ENCODE data around the gene SEMA4A. TPM values are rescaled to one million over a fixed set of nuclear protein-coding genes. Genes with fewer than 3 reads are reported as not detected.

SEMA4A gene
- total RNA-seq, 5 donors from 2014 or later (not counting 1 experiment from before 2014, with no cell fraction given): 1.5 to 12.0 (median 2.2) TPM

- no CpG with 5 or more reads among the region's 6 CpGs for WGBS (ENCODE audit: insufficient coverage)
- H3K4me1 ChIP-seq (ENCODE audit: control insufficient read depth in 1 of 2, extremely low read depth in 1 of 2, insufficient read depth in 2 of 2, low read length in 2 of 2): peaks cover 2 to 26% of the 10 kb centered on the region in 2 experiments
Measured at GRCh38 chr1:156148216-156148615, 5.2 kb upstream of the SEMA4A start.

DNA sequence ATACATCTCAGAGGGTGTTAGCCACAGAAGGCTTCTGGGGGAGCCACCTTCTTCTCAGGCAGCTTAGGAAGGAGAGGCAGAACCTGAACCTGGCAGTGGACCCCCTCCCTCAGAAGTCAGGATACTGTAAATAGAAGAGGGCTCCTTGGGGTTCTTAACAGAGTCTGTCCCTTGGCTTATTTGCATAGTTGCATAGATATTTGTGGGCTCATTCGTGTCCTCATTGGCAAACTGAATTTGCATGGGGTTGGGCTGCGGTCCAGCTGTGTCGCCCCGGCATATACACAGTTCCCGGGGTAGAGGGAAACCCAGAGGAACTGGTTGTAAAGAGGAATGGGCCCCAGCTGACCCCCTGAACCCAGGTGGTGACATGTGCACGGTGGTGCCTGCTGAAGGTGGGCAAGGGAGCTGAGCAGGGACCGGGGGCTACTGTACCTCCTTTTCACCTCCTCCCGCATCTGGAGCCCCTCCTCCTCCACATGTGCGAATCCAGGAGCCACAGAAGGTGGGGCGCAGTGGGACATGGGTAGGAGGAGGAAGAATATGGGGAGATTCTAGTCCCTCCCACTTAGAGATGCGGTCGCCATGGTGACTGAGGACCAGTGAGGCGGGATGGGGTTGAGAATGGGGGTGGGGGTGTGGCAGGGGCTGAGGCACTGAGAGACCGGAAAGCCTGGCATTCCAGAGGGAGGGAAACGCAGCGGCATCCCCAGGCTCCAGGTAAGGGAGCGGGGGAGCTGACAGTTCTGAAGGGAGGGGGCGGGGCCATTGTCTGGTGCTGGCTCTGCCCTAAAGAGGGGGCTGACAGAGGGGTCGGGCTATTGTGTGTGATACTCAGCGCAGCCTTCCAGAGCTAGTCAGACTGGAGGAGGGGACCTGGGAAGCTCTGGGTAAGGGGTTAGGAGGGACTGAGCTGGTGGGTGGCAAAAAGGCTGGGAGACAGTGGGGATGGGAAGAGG lies 3.7 kb upstream of the SEMA4A start:
- Histone ChIP-seq H3K9me3 (no peaks in the 10 kb centered on the region), H3K27ac (ENCODE audit: low read length) (no peak overlapping the region), H3K4me3 (ENCODE audit: control insufficient read depth in 1 of 2, extremely low read depth in 1 of 2, low read length in 1 of 2) (no peak overlapping the region), H3K4me1 (ENCODE audit: control insufficient read depth in 1 of 2, extremely low read depth in 1 of 2, insufficient read depth in 2 of 2, low read length in 2 of 2) (peaks cover 2 to 38% of the 10 kb centered on the region in 2 experiments), H3K27me3 (replicated peaks in 1 of 2; ENCODE audit: control insufficient read depth in 2 of 2, extremely low read depth in 1 of 2, insufficient read depth in 2 of 2, low read length in 1 of 2) (peaks cover 0 to 22% of the 10 kb centered on the region in 2 experiments), H3K36me3 (ENCODE audit: control insufficient read depth in 2 of 2, extremely low read depth in 1 of 2, insufficient read depth in 1 of 2, low read length in 1 of 2) (no peaks in the 10 kb centered on the region)
- ATAC-seq (replicated peaks in 1 of 4) (no peak), DNase-seq (no peak)
- ChIA-PET CTCF (interaction anchor here in 1 of 2 donors (1.1 to 1.5 kb wide), 2 partner anchors 21 to 75 kb away, joined by 3 to 5 read pairs; no protein-coding TSS in a partner anchor), POLR2A (interaction anchor here in 1 of 2 donors (0.6 kb wide), 1 partner anchor 75 kb away, joined by 3 read pairs; no protein-coding TSS in a partner anchor)
- peak overlapping the region in 1 of 3 donors; percentile 25 for H3K4me3 Mint-ChIP-seq
- WGBS (ENCODE audit: insufficient coverage): 81% methylated on average over 13 of the region's 20 CpGs
- H3K36me3 Mint-ChIP-seq: no peaks in the 10 kb centered on the region
- peaks cover 17 to 33% (median 23%) of the 10 kb centered on the region in 3 donors for H3K4me1 Mint-ChIP-seq
- no peaks in the 10 kb centered on the region for H3K27me3 Mint-ChIP-seq
- H3K27ac Mint-ChIP-seq: no peak overlapping the region
- H3K9me3 Mint-ChIP-seq: no peaks in the 10 kb centered on the region

More at GRCh38 chr1:156148216-156148615, 5.2 kb upstream of the SEMA4A start:
- Histone ChIP-seq H3K27me3 (replicated peaks in 1 of 2; ENCODE audit: control insufficient read depth in 2 of 2, extremely low read depth in 1 of 2, insufficient read depth in 2 of 2, low read length in 1 of 2) (peaks cover 0 to 19% of the 10 kb centered on the region in 2 experiments), H3K27ac (ENCODE audit: low read length) (no peak overlapping the region), H3K9me3 (no peaks in the 10 kb centered on the region), H3K36me3 (ENCODE audit: control insufficient read depth in 2 of 2, extremely low read depth in 1 of 2, insufficient read depth in 1 of 2, low read length in 1 of 2) (no peaks in the 10 kb centered on the region), H3K4me3 (ENCODE audit: control insufficient read depth in 1 of 2, extremely low read depth in 1 of 2, low read length in 1 of 2) (no peak overlapping the region)
- Mint-ChIP-seq H3K4me1 (peaks cover 17 to 28% (median 23%) of the 10 kb centered on the region in 3 donors), H3K27ac (peak overlapping the region; percentile 11 to 44), H3K36me3 (no peaks in the 10 kb centered on the region), H3K27me3 (no peaks in the 10 kb centered on the region), H3K4me3 (peak overlapping the region in 1 of 3 donors; percentile 44), H3K9me3 (no peaks in the 10 kb centered on the region)
- ChIA-PET POLR2A (interaction anchor here (0.5 to 1.1 kb wide), 3 partner anchors 65 to 438 kb away, joined by 3 to 5 read pairs (median 3); no protein-coding TSS in a partner anchor), CTCF (interaction anchor here (0.6 to 2.8 kb wide), 7 partner anchors 50 to 81 kb away, joined by 3 to 17 read pairs (median 4); no protein-coding TSS in a partner anchor)
- peak in 1 of 35 experiments; percentile 45 for DNase-seq
- ATAC-seq (replicated peaks in 1 of 4): peak in 1 of 4 experiments; percentile 8

- Mint-ChIP-seq H3K27me3 (no peaks in the 10 kb centered on the region), H3K36me3 (no peaks in the 10 kb centered on the region), H3K4me1 (peaks cover 17 to 35% (median 23%) of the 10 kb centered on the region in 3 donors), H3K4me3 (peak overlapping the region in 1 of 3 donors; percentile 25), H3K9me3 (no peaks in the 10 kb centered on the region), H3K27ac (no peak overlapping the region)
- no peak for DNase-seq
- Histone ChIP-seq H3K27ac (ENCODE audit: low read length) (no peak overlapping the region), H3K36me3 (ENCODE audit: control insufficient read depth in 2 of 2, extremely low read depth in 1 of 2, insufficient read depth in 1 of 2, low read length in 1 of 2) (no peaks in the 10 kb centered on the region), H3K27me3 (replicated peaks in 1 of 2; ENCODE audit: control insufficient read depth in 2 of 2, extremely low read depth in 1 of 2, insufficient read depth in 2 of 2, low read length in 1 of 2) (peaks cover 0 to 22% of the 10 kb centered on the region in 2 experiments), H3K4me1 (ENCODE audit: control insufficient read depth in 1 of 2, extremely low read depth in 1 of 2, insufficient read depth in 2 of 2, low read length in 2 of 2) (peaks cover 2 to 46% of the 10 kb centered on the region in 2 experiments), H3K4me3 (ENCODE audit: control insufficient read depth in 1 of 2, extremely low read depth in 1 of 2, low read length in 1 of 2) (no peak overlapping the region), H3K9me3 (no peaks in the 10 kb centered on the region)
- 93% methylated on average over 5 of the region's 10 CpGs for WGBS (ENCODE audit: insufficient coverage)
- ChIA-PET CTCF (interaction anchor here (1.2 to 1.5 kb wide), 2 partner anchors 74 to 75 kb away, joined by 4 to 5 read pairs; no protein-coding TSS in a partner anchor), POLR2A (no interaction called here)
- ATAC-seq (replicated peaks in 1 of 4): no peak
Measured at GRCh38 chr1:156150333-156151011, 2.9 kb upstream of the SEMA4A start.

DNA sequence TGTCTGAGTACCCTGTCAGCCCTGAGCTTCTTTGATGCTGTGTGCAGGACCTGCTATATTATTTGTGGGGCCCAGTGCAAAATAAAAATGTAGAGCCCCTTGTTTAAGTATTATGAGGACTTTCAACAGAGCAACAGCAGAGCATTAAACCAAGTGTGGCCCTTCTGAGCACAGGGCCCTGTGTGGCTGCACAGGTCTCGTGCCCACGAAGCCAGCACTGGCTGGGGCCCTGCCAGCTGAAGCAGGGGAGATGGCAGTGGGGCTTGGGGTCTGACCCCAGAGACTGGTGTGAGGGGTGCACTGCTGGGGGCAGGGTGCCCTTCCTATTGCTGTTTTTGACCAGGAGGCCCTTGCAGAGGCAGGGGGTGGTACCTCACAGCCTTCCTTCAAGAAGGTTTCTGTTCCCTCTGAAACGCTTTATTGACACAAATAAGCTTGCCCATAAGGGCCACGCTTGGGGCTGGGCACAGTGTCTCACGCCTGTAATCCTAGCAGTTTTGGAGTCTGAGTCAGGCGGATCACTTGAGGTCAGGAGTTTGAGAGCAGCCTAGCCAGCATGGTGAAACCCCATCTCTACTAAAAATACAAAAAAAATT lies 2.2 kb upstream of the SEMA4A start:
- no peaks in the 10 kb centered on the region for H3K9me3 ChIP-seq
- POLR2A ChIA-PET: no interaction called here
- H3K4me1 Mint-ChIP-seq: peaks cover 12 to 34% (median 21%) of the 10 kb centered on the region in 3 donors
- H3K4me3 ChIP-seq (ENCODE audit: control insufficient read depth in 1 of 2, extremely low read depth in 1 of 2, low read length in 1 of 2): no peak overlapping the region
- no peak overlapping the region for H3K4me3 Mint-ChIP-seq
- peak in 1 of 35 experiments; percentile 21 for DNase-seq
- no peaks in the 10 kb centered on the region for H3K27me3 Mint-ChIP-seq
- CTCF ChIA-PET: interaction anchor here (0.6 to 1.5 kb wide), 3 partner anchors 45 to 74 kb away, joined by 4 to 6 read pairs (median 5); no protein-coding TSS in a partner anchor
- H3K4me1 ChIP-seq (ENCODE audit: control insufficient read depth in 1 of 2, extremely low read depth in 1 of 2, insufficient read depth in 2 of 2, low read length in 2 of 2): peaks cover 5 to 48% of the 10 kb centered on the region in 2 experiments
- no peak overlapping the region for H3K27ac ChIP-seq (ENCODE audit: low read length)
- no peak for ATAC-seq (replicated peaks in 1 of 4)
- no peaks in the 10 kb centered on the region for H3K9me3 Mint-ChIP-seq
- WGBS (ENCODE audit: insufficient coverage): 83% methylated on average over 6 of the region's 6 CpGs
- H3K36me3 Mint-ChIP-seq: no peaks in the 10 kb centered on the region
- peaks cover 0 to 26% of the 10 kb centered on the region in 2 experiments for H3K27me3 ChIP-seq (replicated peaks in 1 of 2; ENCODE audit: control insufficient read depth in 2 of 2, extremely low read depth in 1 of 2, insufficient read depth in 2 of 2, low read length in 1 of 2)
- no peaks in the 10 kb centered on the region for H3K36me3 ChIP-seq (ENCODE audit: control insufficient read depth in 2 of 2, extremely low read depth in 1 of 2, insufficient read depth in 1 of 2, low read length in 1 of 2)
- H3K27ac Mint-ChIP-seq: no peak overlapping the region

GRCh38 chr1:156152628-156153027 lies 757 bp upstream of the SEMA4A start:
- peaks cover 10 to 34% (median 21%) of the 10 kb centered on the region in 3 donors for H3K4me1 Mint-ChIP-seq
- H3K27me3 Mint-ChIP-seq: no peaks in the 10 kb centered on the region
- no peak overlapping the region for H3K27ac Mint-ChIP-seq
- no peak overlapping the region for H3K4me3 Mint-ChIP-seq
- ATAC-seq (replicated peaks in 1 of 4): no peak
- ChIA-PET CTCF (no interaction called here), POLR2A (interaction anchor here in 1 of 2 donors (0.5 kb wide), 1 partner anchor 71 kb away, joined by 7 read pairs; the partner anchor contains the start of gene MEX3A)
- Histone ChIP-seq H3K4me3 (ENCODE audit: control insufficient read depth in 1 of 2, extremely low read depth in 1 of 2, low read length in 1 of 2) (no peak overlapping the region), H3K36me3 (ENCODE audit: control insufficient read depth in 2 of 2, extremely low read depth in 1 of 2, insufficient read depth in 1 of 2, low read length in 1 of 2) (no peaks in the 10 kb centered on the region), H3K9me3 (no peaks in the 10 kb centered on the region), H3K27ac (ENCODE audit: low read length) (no peak overlapping the region), H3K27me3 (replicated peaks in 1 of 2; ENCODE audit: control insufficient read depth in 2 of 2, extremely low read depth in 1 of 2, insufficient read depth in 2 of 2, low read length in 1 of 2) (peaks cover 0 to 19% of the 10 kb centered on the region in 2 experiments), H3K4me1 (ENCODE audit: control insufficient read depth in 1 of 2, extremely low read depth in 1 of 2, insufficient read depth in 2 of 2, low read length in 2 of 2) (peaks cover 3 to 45% of the 10 kb centered on the region in 2 experiments)
- 38% methylated on average over 1 of the region's 5 CpGs for WGBS (ENCODE audit: insufficient coverage)
- H3K36me3 Mint-ChIP-seq: no peaks in the 10 kb centered on the region
- no peak for DNase-seq
- no peaks in the 10 kb centered on the region for H3K9me3 Mint-ChIP-seq

All from T-cell (primary cell).